ENCODE measurements around the gene NANOS3. TPM values are rescaled to one million over a fixed set of nuclear protein-coding genes. Genes with fewer than 3 reads are reported as not detected.
A peak's percentile ranks its signal among the peaks of the same experiment; 100 is the strongest.

The NANOS3 gene
- total and polyA plus RNA-seq, 9 of the 15 experiments (the other 6 are each of a cell fraction or from before 2014, with no cell fraction given): not detected

- TF ChIP-seq ZNF609 (CRISPR knock-in tag; IDR thresholded peaks at IDR 0.05; ENCODE audit: borderline replicate concordance) (no peak), ZFPM2 (CRISPR knock-in tag; IDR thresholded peaks at IDR 0.05) (no peak), RBM22 (IDR thresholded peaks at IDR 0.05; ENCODE audit: low read depth, low read length, poor library complexity, severe bottlenecking) (no peak), ARID3A (IDR thresholded peaks at IDR 0.05; ENCODE audit: borderline replicate concordance, low read depth, low read length) (no peak), RNF2 (IDR thresholded peaks at IDR 0.05) (peak; percentile 89), FOXM1 (IDR thresholded peaks at IDR 0.05; ENCODE audit: low read depth) (peak; percentile 38; the same call in 1 of the 2 replicates), FOXM1 (CRISPR knock-in tag; IDR thresholded peaks at IDR 0.05; ENCODE audit: low read depth) (no peak), ETS2 (tag; IDR thresholded peaks at IDR 0.05; ENCODE audit: borderline replicate concordance, poor library complexity, severe bottlenecking) (no peak), NR2C2 (CRISPR knock-in tag; IDR thresholded peaks at IDR 0.05) (no peak), NR2C2 (tag; IDR thresholded peaks at IDR 0.05) (peak; percentile 56; the same call in 1 of the 2 replicates), TOE1 (IDR thresholded peaks at IDR 0.05; ENCODE audit: borderline replicate concordance) (peak; percentile 35; the same call in 1 of the 2 replicates), TOE1 (CRISPR knock-in tag; IDR thresholded peaks at IDR 0.05; ENCODE audit: borderline replicate concordance, low read depth) (no peak; the same call in 1 of the 2 replicates), GTF3C2 (IDR thresholded peaks at IDR 0.05; ENCODE audit: borderline replicate concordance, extremely low read depth, insufficient read length) (no peak), STAT5A (IDR thresholded peaks at IDR 0.05; ENCODE audit: borderline replicate concordance, low read length) (no peak), HDAC8 (tag; IDR thresholded peaks at IDR 0.05) (no peak), CTBP1 (IDR thresholded peaks at IDR 0.05; ENCODE audit: borderline replicate concordance) (peak; percentile 81), GTF2F1 (IDR thresholded peaks at IDR 0.05; ENCODE audit: low read depth, low read length) (no peak; the same call in 1 of the 2 replicates)
Observed at GRCh38 chr19:13847407-13848339, 29.3 kb upstream of the NANOS3 start (continued).
